Esophagus (tissue), 2 donors: ENCODE data around the gene EPHA10. TPM values are rescaled to one million over a fixed set of nuclear protein-coding genes. Genes with fewer than 3 reads are reported as not detected.
A peak's percentile ranks its signal among the peaks of the same experiment; 100 is the strongest.

ENCODE experiments used
- H3K27ac ChIP-seq, 2 donors: one replicate each; pipeline ENCODE4 v1.5.1; 2013; ENCODE audit warnings: low read depth in 2 of 2, mild to moderate bottlenecking in 2 of 2, inconsistent platforms in 1 of 2, low read length in 1 of 2, moderate library complexity in 1 of 2
- H3K27me3 ChIP-seq, 2 donors: one replicate each; pipeline ENCODE4 v1.6.1; 2013; ENCODE audit warnings: low read length in 2 of 2, control low read depth in 1 of 2, mild to moderate bottlenecking in 1 of 2; ENCODE audit not compliant: insufficient read depth in 2 of 2, control insufficient read depth in 1 of 2
- H3K36me3 ChIP-seq, 2 donors: one replicate each; pipeline ENCODE4 v1.6.1; 2013; ENCODE audit warnings: low read length in 1 of 2; ENCODE audit not compliant: control insufficient read depth in 2 of 2, insufficient read depth in 2 of 2
- H3K4me1 ChIP-seq, 2 donors: one replicate each; pipeline ENCODE4 v1.6.1; 2013; ENCODE audit warnings: low read length in 1 of 2; ENCODE audit not compliant: control insufficient read depth in 2 of 2, insufficient read depth in 2 of 2
- H3K4me3 ChIP-seq, 2 donors: one replicate each; pipeline ENCODE4 v1.5.1; 2013; ENCODE audit warnings: low read length in 2 of 2, mild to moderate bottlenecking in 2 of 2, low read depth in 1 of 2, moderate library complexity in 1 of 2
- H3K9me3 ChIP-seq, 2 donors: one replicate each; pipeline ENCODE4 v1.6.1; 2013; ENCODE audit warnings: mild to moderate bottlenecking in 2 of 2, low read depth in 1 of 2, low read length in 1 of 2, moderate library complexity in 1 of 2; ENCODE audit not compliant: control insufficient read depth in 2 of 2, insufficient read depth in 1 of 2
- WGBS, 2 donors: extraction: QIAGEN DNeasy Blood & Tissue Kit; methylation state at CpG; one replicate each; pipeline ENCODE4 v1.1.7; 2013; 5-methylcytosine and 5-hydroxymethylcytosine counted together
- polyA plus RNA-seq, 2 donors: library from polyadenylated mRNA; stranded (reverse); fragments of 200-250 nt; gene quantifications; one replicate each; pipeline ENCODE4 v1.2.3, GENCODE V29; 2013
- donor health status: healthy with polysubstance abuse.
- donor health status: Bipolar disorder and iron deficiency.

The EPHA10 gene
- polyA plus RNA-seq, 2 donors = 0.24 to 0.38 TPM

- peaks cover 2 to 9% of the 10 kb centered on the region in 2 donors for H3K27me3 ChIP-seq
- no peak overlapping the region for H3K4me3 ChIP-seq
- no peaks in the 10 kb centered on the region for H3K9me3 ChIP-seq
- peaks cover 0 to 2% of the 10 kb centered on the region in 2 donors for H3K4me1 ChIP-seq
- no peak overlapping the region for H3K27ac ChIP-seq
- H3K36me3 ChIP-seq = no peaks in the 10 kb centered on the region
- 61% methylated on average over 4 of the region's 4 CpGs for WGBS, 2 donors
Measured at GRCh38 chr1:37755951-37756560, 8.9 kb downstream of the EPHA10 start.

GRCh38 chr1:37755290-37755689 lies 9.6 kb downstream of the EPHA10 start:
- H3K27ac ChIP-seq = no peak overlapping the region
- WGBS, 2 donors = 50 to 68% methylated on average over 1 of the region's 1 CpG
- peaks cover 0 to 2% of the 10 kb centered on the region in 2 donors for H3K4me1 ChIP-seq
- H3K9me3 ChIP-seq = no peaks in the 10 kb centered on the region
- no peaks in the 10 kb centered on the region for H3K36me3 ChIP-seq
- peaks cover 2 to 9% of the 10 kb centered on the region in 2 donors for H3K27me3 ChIP-seq
- H3K4me3 ChIP-seq = no peak overlapping the region

DNA sequence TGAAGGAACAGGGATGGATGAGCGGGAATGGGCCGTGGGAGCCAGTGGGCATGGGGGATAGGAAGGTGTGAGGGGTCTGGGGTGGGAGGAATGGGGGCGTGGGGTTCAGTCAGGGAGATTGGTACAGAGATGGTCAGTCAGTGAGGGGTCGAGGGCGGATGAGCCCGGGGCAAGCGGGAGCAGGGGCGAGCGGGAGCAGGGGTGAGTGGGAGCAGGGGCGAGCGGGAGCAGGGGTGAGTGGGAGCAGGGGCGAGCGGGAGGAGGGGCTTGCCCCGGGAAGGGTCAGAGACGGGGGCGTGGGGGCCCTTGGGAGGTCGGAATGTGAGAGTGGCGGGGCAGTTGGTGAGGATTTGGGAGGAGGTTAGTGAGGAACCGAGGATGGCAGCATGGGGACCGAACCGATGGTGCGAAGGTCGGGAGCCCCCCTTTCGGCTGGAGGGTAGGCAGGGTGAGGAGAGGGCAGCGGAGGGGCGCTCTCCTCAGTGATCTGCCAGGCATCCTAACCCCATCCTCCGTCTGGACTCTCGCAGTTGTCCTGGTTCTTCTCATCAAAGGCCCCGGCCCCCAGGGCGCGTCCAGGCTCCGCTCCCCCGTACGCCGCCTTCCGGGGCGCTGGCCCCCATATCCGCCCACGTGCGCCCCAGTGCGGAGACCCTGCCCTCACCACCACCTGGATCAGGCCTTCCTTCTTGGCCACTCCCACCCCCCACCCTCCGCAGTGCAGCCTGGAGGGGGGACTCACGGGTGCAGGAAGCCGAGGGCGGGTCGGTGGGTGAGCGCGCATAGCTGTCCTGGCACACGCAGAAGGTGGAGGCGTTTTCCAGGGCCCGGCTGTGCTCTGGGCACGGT lies 11.2 kb downstream of the EPHA10 start:
- H3K4me3 ChIP-seq = no peak overlapping the region
- peaks cover 2 to 9% of the 10 kb centered on the region in 2 donors for H3K27me3 ChIP-seq
- peaks cover 0 to 2% of the 10 kb centered on the region in 2 donors for H3K4me1 ChIP-seq
- no peaks in the 10 kb centered on the region for H3K36me3 ChIP-seq
- WGBS, 2 donors = 7% methylated on average over 48 to 52 of the region's 52 CpGs
- no peaks in the 10 kb centered on the region for H3K9me3 ChIP-seq
- no peak overlapping the region for H3K27ac ChIP-seq

GRCh38 chr1:37752583-37753471 lies 12.1 kb downstream of the EPHA10 start:
- Histone ChIP-seq H3K27me3 (peaks cover 2 to 9% of the 10 kb centered on the region in 2 donors), H3K9me3 (no peaks in the 10 kb centered on the region)
- WGBS, 2 donors = 1% methylated on average over 46 to 105 of the region's 105 CpGs

GRCh38 chr1:37752213-37752582 lies 12.7 kb downstream of the EPHA10 start:
- H3K4me3 ChIP-seq = peak overlapping the region in 1 of 2 donors; percentile 63
- 23 to 24% methylated on average over 11 of the region's 11 CpGs for WGBS, 2 donors
- no peaks in the 10 kb centered on the region for H3K36me3 ChIP-seq
- H3K9me3 ChIP-seq = peaks cover 0 to under 1% of the 10 kb centered on the region in 2 donors
- H3K4me1 ChIP-seq = peaks cover 0 to 2% of the 10 kb centered on the region in 2 donors
- no peak overlapping the region for H3K27ac ChIP-seq
- H3K27me3 ChIP-seq = peaks cover 2 to 9% of the 10 kb centered on the region in 2 donors

More at GRCh38 chr1:37752583-37753471, 12.1 kb downstream of the EPHA10 start:
- Histone ChIP-seq H3K4me1 (peaks cover 0 to 2% of the 10 kb centered on the region in 2 donors), H3K27ac (no peak overlapping the region), H3K4me3 (peak overlapping the region; percentile 55 to 63), H3K36me3 (no peaks in the 10 kb centered on the region)

GRCh38 chr1:37748565-37748964 lies 16.4 kb downstream of the EPHA10 start:
- 82 to 93% methylated on average over 1 of the region's 1 CpG for WGBS, 2 donors
- no peak overlapping the region for H3K27ac ChIP-seq
- peaks cover 0 to 2% of the 10 kb centered on the region in 2 donors for H3K9me3 ChIP-seq
- H3K27me3 ChIP-seq = peaks cover under 1 to 2% of the 10 kb centered on the region in 2 donors
- no peak overlapping the region for H3K4me3 ChIP-seq
- H3K36me3 ChIP-seq = no peaks in the 10 kb centered on the region
- H3K4me1 ChIP-seq = peaks cover 0 to 2% of the 10 kb centered on the region in 2 donors

DNA sequence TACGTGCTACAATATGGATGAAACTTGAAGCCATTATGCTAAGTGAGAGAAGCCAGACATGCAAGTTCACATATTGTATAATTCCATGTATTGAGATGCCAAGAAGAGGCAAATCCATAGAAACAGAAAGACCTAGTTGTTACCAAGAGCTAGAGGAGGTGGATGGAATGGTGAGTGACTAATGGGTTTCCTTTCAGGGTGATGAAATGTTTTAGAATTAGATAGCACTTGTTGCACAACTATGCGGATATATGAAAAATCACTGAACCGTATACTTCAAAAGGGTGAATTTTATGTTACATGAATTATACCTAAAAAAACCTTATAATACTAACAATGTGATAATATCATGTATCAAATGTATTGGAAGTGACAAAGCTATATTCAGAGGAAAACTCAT lies 18.1 kb downstream of the EPHA10 start:
- Histone ChIP-seq H3K27ac (no peak overlapping the region), H3K36me3 (no peaks in the 10 kb centered on the region), H3K9me3 (peaks cover 0 to 2% of the 10 kb centered on the region in 2 donors), H3K4me3 (no peak overlapping the region), H3K27me3 (no peaks in the 10 kb centered on the region), H3K4me1 (no peaks in the 10 kb centered on the region)
- WGBS, 2 donors = 88% methylated on average over 3 of the region's 3 CpGs

GRCh38 chr1:37741662-37742061 lies 23.3 kb downstream of the EPHA10 start:
- Histone ChIP-seq H3K27ac (no peak overlapping the region), H3K4me1 (peaks cover 0 to 2% of the 10 kb centered on the region in 2 donors), H3K4me3 (no peak overlapping the region), H3K9me3 (no peaks in the 10 kb centered on the region), H3K27me3 (peaks cover 0 to 2% of the 10 kb centered on the region in 2 donors), H3K36me3 (no peaks in the 10 kb centered on the region)
- 35 to 44% methylated on average over 6 of the region's 6 CpGs for WGBS, 2 donors

DNA sequence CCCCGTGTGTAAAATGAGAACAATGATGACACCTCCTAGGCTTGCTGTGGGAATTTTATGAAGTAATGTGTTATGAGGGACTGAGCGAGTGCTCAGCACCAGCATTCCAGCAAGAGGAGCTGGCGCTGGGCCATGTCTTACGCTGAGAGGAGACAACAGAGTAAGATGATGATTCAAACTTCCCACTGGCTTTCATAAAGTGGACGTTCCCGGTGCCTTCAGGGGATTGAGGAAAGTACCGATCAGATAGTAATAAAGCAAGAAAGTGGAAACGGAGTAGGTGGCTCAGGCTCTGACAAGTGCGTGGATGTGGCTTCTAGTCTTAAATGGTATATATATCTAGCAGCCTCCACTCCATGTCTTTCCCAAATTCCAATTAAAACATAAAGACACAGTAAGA lies 23.8 kb downstream of the EPHA10 start:
- Histone ChIP-seq H3K27me3 (peaks cover 0 to 2% of the 10 kb centered on the region in 2 donors), H3K36me3 (no peaks in the 10 kb centered on the region), H3K9me3 (no peaks in the 10 kb centered on the region), H3K4me1 (peaks cover 0 to 2% of the 10 kb centered on the region in 2 donors), H3K27ac (no peak overlapping the region), H3K4me3 (no peak overlapping the region)
- 67 to 71% methylated on average over 9 of the region's 9 CpGs for WGBS, 2 donors
